ENCODE results near the gene FTL. TPM values are rescaled to one million over a fixed set of nuclear protein-coding genes. Genes with fewer than 3 reads are reported as not detected.

The FTL gene
- total RNA-seq, 1 experiment from 2014 or later, result 1,245 TPM

DNA sequence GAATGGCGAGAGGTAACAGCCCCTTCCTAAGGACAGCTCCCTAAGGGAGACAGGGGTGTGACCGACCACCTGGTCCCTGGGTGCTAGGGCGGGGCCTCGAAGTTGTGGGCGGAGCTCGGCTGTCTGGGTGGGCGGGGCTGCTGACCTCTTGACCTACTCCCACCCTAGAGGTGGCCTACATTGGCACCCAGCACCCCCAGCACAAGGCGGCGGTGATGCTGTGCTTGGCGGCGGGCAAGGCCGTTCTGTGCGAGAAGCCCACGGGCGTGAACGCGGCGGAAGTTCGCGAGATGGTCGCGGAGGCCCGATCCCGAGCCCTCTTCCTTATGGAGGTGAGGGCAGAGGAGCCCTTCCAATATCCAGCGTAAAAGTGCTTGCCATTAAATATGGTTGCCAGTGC is 29.2 kb upstream of the FTL start:
- no peak overlapping the region for H2BK12ac ChIP-seq (ENCODE audit: insufficient read length, low read depth, low read length)

More for the DNA sequence above, 29.2 kb upstream of the FTL start:
- H3K23ac ChIP-seq (ENCODE audit: insufficient read length, low read depth, low read length), result no peak overlapping the region
- H3K18ac ChIP-seq (ENCODE audit: insufficient read length, low read depth, low read length), result no peak overlapping the region
- no peak overlapping the region for H2BK20ac ChIP-seq (ENCODE audit: low read depth, low read length, poor library complexity, severe bottlenecking)
- no peak overlapping the region for H3K4me3 Mint-ChIP-seq
- no peak overlapping the region for H2BK5ac ChIP-seq (ENCODE audit: insufficient read length, low read length)
- no peak overlapping the region for H4K8ac ChIP-seq (replicated peaks; ENCODE audit: insufficient read length, low read depth, low read length)
- H3K9me3 ChIP-seq (ENCODE audit: control insufficient read depth, low read depth, low read length), result no peaks in the 10 kb centered on the region
- H2BK15ac ChIP-seq (ENCODE audit: low read depth, low read length), result no peak overlapping the region
- H4K5ac ChIP-seq (ENCODE audit: insufficient read length, low read depth, low read length), result no peak overlapping the region
- no peak overlapping the region for H3K14ac ChIP-seq (ENCODE audit: insufficient read depth, low read length)
- no peaks in the 10 kb centered on the region for H3K79me2 ChIP-seq (ENCODE audit: insufficient read depth, low read length)
- H3K79me1 ChIP-seq (ENCODE audit: insufficient read depth, low read depth, low read length, poor library complexity, severe bottlenecking), result no peaks in the 10 kb centered on the region
- H3K4me1 Mint-ChIP-seq, result peaks cover 12 to 20% of the 10 kb centered on the region in 2 experiments
- no peak overlapping the region for H3K27ac ChIP-seq (ENCODE audit: insufficient read length, low read depth, low read length)
- H3T11ph ChIP-seq (ENCODE audit: low read length), result no peak overlapping the region
- H3K4me1 ChIP-seq (ENCODE audit: insufficient read depth, low read length), result no peaks in the 10 kb centered on the region
- no peak overlapping the region for H3K9ac ChIP-seq (ENCODE audit: extremely low read depth, insufficient read length, low read length)
- H3K56ac ChIP-seq (ENCODE audit: insufficient read length, low read depth, low read length), result no peak overlapping the region
- TF ChIP-seq, protein P1, sequence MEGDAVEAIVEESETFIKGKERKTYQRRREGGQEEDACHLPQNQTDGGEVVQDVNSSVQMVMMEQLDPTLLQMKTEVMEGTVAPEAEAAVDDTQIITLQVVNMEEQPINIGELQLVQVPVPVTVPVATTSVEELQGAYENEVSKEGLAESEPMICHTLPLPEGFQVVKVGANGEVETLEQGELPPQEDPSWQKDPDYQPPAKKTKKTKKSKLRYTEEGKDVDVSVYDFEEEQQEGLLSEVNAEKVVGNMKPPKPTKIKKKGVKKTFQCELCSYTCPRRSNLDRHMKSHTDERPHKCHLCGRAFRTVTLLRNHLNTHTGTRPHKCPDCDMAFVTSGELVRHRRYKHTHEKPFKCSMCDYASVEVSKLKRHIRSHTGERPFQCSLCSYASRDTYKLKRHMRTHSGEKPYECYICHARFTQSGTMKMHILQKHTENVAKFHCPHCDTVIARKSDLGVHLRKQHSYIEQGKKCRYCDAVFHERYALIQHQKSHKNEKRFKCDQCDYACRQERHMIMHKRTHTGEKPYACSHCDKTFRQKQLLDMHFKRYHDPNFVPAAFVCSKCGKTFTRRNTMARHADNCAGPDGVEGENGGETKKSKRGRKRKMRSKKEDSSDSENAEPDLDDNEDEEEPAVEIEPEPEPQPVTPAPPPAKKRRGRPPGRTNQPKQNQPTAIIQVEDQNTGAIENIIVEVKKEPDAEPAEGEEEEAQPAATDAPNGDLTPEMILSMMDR (conservative IDR thresholded peaks at IDR 0.05), result no peak
- no CpG with 5 or more reads among the region's 25 CpGs for WGBS (ENCODE audit: extremely low coverage, insufficient read length, low lambda C conversion rate)
- no peak overlapping the region for H3K4ac ChIP-seq (ENCODE audit: low read depth, low read length)
- peaks cover 4 to 16% (median 4%) of the 10 kb centered on the region in 3 experiments for H3K36me3 Mint-ChIP-seq (ENCODE audit: insufficient read depth in 1 of 3, low read depth in 3 of 3)
- no peak overlapping the region for H2AFZ ChIP-seq (ENCODE audit: low read length)
- DNase-seq, result no peak
- no peak overlapping the region for H3K4me2 ChIP-seq (ENCODE audit: insufficient read depth, insufficient read length, low read length)
- H3K27ac Mint-ChIP-seq, result no peak overlapping the region
- H3K27me3 Mint-ChIP-seq (ENCODE audit: low read depth), result peaks cover 39% of the 10 kb centered on the region
- H4K91ac ChIP-seq (ENCODE audit: insufficient read length, low read depth, low read length), result no peak overlapping the region
- H4K20me1 ChIP-seq (ENCODE audit: control insufficient read depth, insufficient read depth, insufficient read length), result no peaks in the 10 kb centered on the region
- no peak overlapping the region for H2BK120ac ChIP-seq (ENCODE audit: low read depth, low read length, poor library complexity, severe bottlenecking)
- no peaks in the 10 kb centered on the region for H3K27me3 ChIP-seq (ENCODE audit: insufficient read depth, low read length)
- no peak overlapping the region for H2AK5ac ChIP-seq (ENCODE audit: insufficient read length, low read length)
- peaks cover 4% of the 10 kb centered on the region for H3K23me2 ChIP-seq (ENCODE audit: insufficient read length, low read depth, low read length, poor library complexity, severe bottlenecking)
- no peaks in the 10 kb centered on the region; a peak in 2 of 5 replicates for H3K9me3 Mint-ChIP-seq

All from H9 (cell line).